Measurements from ENCODE around the gene PRKD2.

DNA sequence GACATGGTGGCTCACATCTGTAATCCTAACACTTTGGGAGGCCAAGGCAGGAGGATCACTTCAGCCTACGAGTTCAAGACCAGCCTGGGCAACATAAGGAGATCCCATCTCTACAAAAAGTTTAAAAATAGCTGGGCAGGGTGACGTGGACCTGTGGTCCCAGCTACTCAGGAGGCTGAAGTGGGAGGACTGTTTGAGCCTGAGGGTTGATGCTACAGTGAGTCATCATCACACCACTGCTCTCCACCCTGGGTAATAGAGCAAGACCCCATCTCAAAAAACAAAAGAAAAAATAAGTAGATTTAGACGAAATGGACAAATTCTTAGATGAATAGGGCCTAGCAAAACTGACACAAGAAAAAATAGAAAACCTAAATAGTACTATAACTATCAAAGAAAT is 70.5 kb downstream of the PRKD2 start:
- TF ChIP-seq, protein P1, sequence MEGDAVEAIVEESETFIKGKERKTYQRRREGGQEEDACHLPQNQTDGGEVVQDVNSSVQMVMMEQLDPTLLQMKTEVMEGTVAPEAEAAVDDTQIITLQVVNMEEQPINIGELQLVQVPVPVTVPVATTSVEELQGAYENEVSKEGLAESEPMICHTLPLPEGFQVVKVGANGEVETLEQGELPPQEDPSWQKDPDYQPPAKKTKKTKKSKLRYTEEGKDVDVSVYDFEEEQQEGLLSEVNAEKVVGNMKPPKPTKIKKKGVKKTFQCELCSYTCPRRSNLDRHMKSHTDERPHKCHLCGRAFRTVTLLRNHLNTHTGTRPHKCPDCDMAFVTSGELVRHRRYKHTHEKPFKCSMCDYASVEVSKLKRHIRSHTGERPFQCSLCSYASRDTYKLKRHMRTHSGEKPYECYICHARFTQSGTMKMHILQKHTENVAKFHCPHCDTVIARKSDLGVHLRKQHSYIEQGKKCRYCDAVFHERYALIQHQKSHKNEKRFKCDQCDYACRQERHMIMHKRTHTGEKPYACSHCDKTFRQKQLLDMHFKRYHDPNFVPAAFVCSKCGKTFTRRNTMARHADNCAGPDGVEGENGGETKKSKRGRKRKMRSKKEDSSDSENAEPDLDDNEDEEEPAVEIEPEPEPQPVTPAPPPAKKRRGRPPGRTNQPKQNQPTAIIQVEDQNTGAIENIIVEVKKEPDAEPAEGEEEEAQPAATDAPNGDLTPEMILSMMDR (IDR thresholded peaks at IDR 0.05), result no peak
- no peak for TF ChIP-seq POLR2A (IDR thresholded peaks at IDR 0.05)
